H1 (cell line): Measurements from ENCODE around the gene KCNJ4. TPM values are rescaled to one million over a fixed set of nuclear protein-coding genes. Genes with fewer than 3 reads are reported as not detected.

Source experiments
- CTCF ChIA-PET: fragments of 300-600 bp; sonication (Branson Sonifier 250); formaldehyde crosslinking; loops from one replicate; lab custom pipeline; 2021; ENCODE audit not compliant: partially characterized antibody; lab: Charles Lee
- POLR2A ChIA-PET: fragments of 300-600 bp; sonication (Branson Sonifier 250); formaldehyde crosslinking; loops from one replicate; lab custom pipeline; 2021; ENCODE audit warnings: inconsistent platforms; ENCODE audit not compliant: partially characterized antibody; lab: Charles Lee
- DNase-seq, 2 experiments: peaks; one replicate each; pipeline versions ENCODE4 v3.0.0 to v3.0.0-alpha.2; 2010 to 2022; ENCODE audit warnings: low spot score in 2 of 2, low read depth in 1 of 2, mixed read lengths in 1 of 2
- FAIRE-seq: peaks from 2 replicates; lab custom pipeline; 2011; peaks lifted over from hg19 to GRCh38; lab: Jason Lieb, UNC
- H2AFZ ChIP-seq: 2 replicates; pipeline ENCODE4 v1.8.1; 2012; ENCODE audit warnings: low read length, inconsistent platforms
- H2AK5ac ChIP-seq: 2 replicates; pipeline ENCODE4 v1.6.1; 2013; ENCODE audit warnings: low read depth, low read length
- H2BK120ac ChIP-seq: replicated peaks from 2 replicates; pipeline ENCODE3; 2013; ENCODE audit warnings: low read depth, low read length, inconsistent platforms
- H2BK12ac ChIP-seq: 2 replicates; pipeline ENCODE4 v1.6.1; 2013; ENCODE audit warnings: low read depth, low read length
- H2BK15ac ChIP-seq: 2 replicates; pipeline ENCODE4 v1.6.1; 2013; ENCODE audit warnings: low read length
- H2BK20ac ChIP-seq: 2 replicates; pipeline ENCODE4 v1.6.1; 2013; ENCODE audit warnings: low read length
- H2BK5ac ChIP-seq: 2 replicates; pipeline ENCODE4 v1.6.1; 2013; ENCODE audit warnings: low read depth, low read length
- H3K14ac ChIP-seq: 2 replicates; pipeline ENCODE4 v1.6.1; 2013; ENCODE audit warnings: inconsistent platforms; ENCODE audit not compliant: insufficient read length
- H3K18ac ChIP-seq: 2 replicates; pipeline ENCODE4 v1.6.1; 2013; ENCODE audit warnings: low read length; ENCODE audit errors: extremely low read depth
- H3K23ac ChIP-seq: 2 replicates; pipeline ENCODE4 v1.6.1; 2013; ENCODE audit warnings: inconsistent platforms; ENCODE audit not compliant: insufficient read length
- H3K23me2 ChIP-seq: 2 replicates; pipeline ENCODE4 v1.6.1; 2013; ENCODE audit warnings: low read depth, low read length
- H3K27ac ChIP-seq: 2 replicates; pipeline ENCODE4 v1.6.1; 2011; ENCODE audit warnings: low read depth, low read length, inconsistent platforms
- H3K27me3 ChIP-seq, 4 experiments: replicated peaks in 1 of 4; 1 replicate in 1 of 4; 2 replicates in 3 of 4; pipeline versions ENCODE4 v1.6.1 to v1.8.1; 2011 to 2013; ENCODE audit warnings: low read length in 3 of 4, mild to moderate bottlenecking in 3 of 4, inconsistent platforms in 2 of 4, mixed read lengths in 2 of 4, moderate library complexity in 1 of 4; ENCODE audit not compliant: control insufficient read depth in 3 of 4, insufficient read depth in 3 of 4; ENCODE audit errors: extremely low read depth in 1 of 4
- H3K36me3 ChIP-seq, 4 experiments: 2 replicates each; pipeline versions ENCODE4 v1.6.1 to v1.8.1; 2011 to 2013; ENCODE audit warnings: mild to moderate bottlenecking in 4 of 4, low read length in 3 of 4, moderate library complexity in 2 of 4, control low read depth in 1 of 4, inconsistent platforms in 1 of 4; ENCODE audit not compliant: insufficient read depth in 4 of 4, control insufficient read depth in 2 of 4
- H3K4ac ChIP-seq: replicated peaks from 2 replicates; pipeline ENCODE3; 2013; ENCODE audit warnings: low read length, low read depth, mixed read lengths, inconsistent platforms; ENCODE audit not compliant: insufficient read length
- H3K4me1 ChIP-seq, 4 experiments: replicated peaks in 1 of 4; 1 replicate in 1 of 4; 2 replicates in 3 of 4; pipeline versions ENCODE4 v1.6.1 to v1.8.1; 2011 to 2013; ENCODE audit warnings: low read length in 3 of 4, inconsistent platforms in 2 of 4, mixed read lengths in 1 of 4; ENCODE audit not compliant: insufficient read depth in 4 of 4, control insufficient read depth in 3 of 4
- H3K4me2 ChIP-seq, 2 experiments: 2 replicates each; pipeline versions ENCODE4 v1.6.1 to v1.8.1; 2011 to 2013; ENCODE audit warnings: low read depth in 2 of 2, low read length in 2 of 2, control low read depth in 1 of 2, inconsistent platforms in 1 of 2, mild to moderate bottlenecking in 1 of 2; ENCODE audit not compliant: insufficient read depth in 1 of 2
- H3K4me3 ChIP-seq, 4 experiments: fragments of 200-600, 300-600 bp in 1 of 4; sonication (generic), shearing (Covaris generic), sonication (Bioruptor Twin) in 1 of 4; 2 replicates each; pipeline versions ENCODE4 v1.5.1 to v1.8.1; 2011 to 2016; ENCODE audit warnings: low read length in 4 of 4, low read depth in 3 of 4, control low read depth in 2 of 4, inconsistent platforms in 2 of 4, mild to moderate bottlenecking in 2 of 4, mixed read lengths in 1 of 4, moderate library complexity in 1 of 4; ENCODE audit not compliant: insufficient read depth in 2 of 4; ENCODE audit errors: extremely low read depth in 1 of 4
- H3K56ac ChIP-seq: replicated peaks from 2 replicates; pipeline ENCODE3; 2013; ENCODE audit warnings: low read depth, mild to moderate bottlenecking, mixed read lengths, low read length, inconsistent platforms; ENCODE audit not compliant: insufficient read length
- H3K79me1 ChIP-seq: 2 replicates; pipeline ENCODE4 v1.6.1; 2013; ENCODE audit warnings: low read depth, low read length, control low read depth
- H3K79me2 ChIP-seq, 2 experiments: 2 replicates each; pipeline versions ENCODE4 v1.6.1 to v1.8.1; 2012 to 2013; ENCODE audit warnings: low read length in 2 of 2, mild to moderate bottlenecking in 2 of 2, inconsistent platforms in 1 of 2; ENCODE audit not compliant: insufficient read depth in 2 of 2, control insufficient read depth in 1 of 2
- H3K9ac ChIP-seq, 4 experiments: replicated peaks in 1 of 4; 1 replicate in 1 of 4; 2 replicates in 3 of 4; pipeline versions ENCODE4 v1.6.1 to v1.8.1; 2011 to 2013; ENCODE audit warnings: low read depth in 3 of 4, low read length in 3 of 4, control low read depth in 2 of 4, mild to moderate bottlenecking in 2 of 4, moderate library complexity in 2 of 4, inconsistent platforms in 1 of 4; ENCODE audit errors: extremely low read depth in 1 of 4
- H3K9me3 ChIP-seq, 2 experiments: 2 replicates each; pipeline versions ENCODE4 v1.6.1 to v1.8.1; 2012 to 2013; ENCODE audit warnings: mild to moderate bottlenecking in 2 of 2, moderate library complexity in 2 of 2, control low read depth in 1 of 2, inconsistent platforms in 1 of 2, low read depth in 1 of 2, low read length in 1 of 2, mixed read lengths in 1 of 2; ENCODE audit not compliant: insufficient read depth in 2 of 2
- H4K20me1 ChIP-seq, 2 experiments: replicated peaks in 1 of 2; 2 replicates each; pipeline versions ENCODE3 to v1.8.1; 2011 to 2013; ENCODE audit warnings: inconsistent platforms in 2 of 2, low read length in 2 of 2, mild to moderate bottlenecking in 1 of 2; ENCODE audit not compliant: insufficient read depth in 2 of 2, control insufficient read depth in 1 of 2
- H4K5ac ChIP-seq: 2 replicates; pipeline ENCODE4 v1.6.1; 2013; ENCODE audit warnings: low read length, low read depth, mixed read lengths, inconsistent platforms; ENCODE audit not compliant: insufficient read length
- H4K8ac ChIP-seq: 2 replicates; pipeline ENCODE4 v1.8.0; 2013; ENCODE audit warnings: mild to moderate bottlenecking, moderate library complexity, low read length, inconsistent platforms; ENCODE audit not compliant: insufficient read depth; ENCODE audit errors: extremely low read depth
- H4K91ac ChIP-seq: replicated peaks from 2 replicates; pipeline ENCODE3; 2013; ENCODE audit warnings: low read length, mixed read lengths, inconsistent platforms; ENCODE audit not compliant: insufficient read length
- CTCF ChIP-seq, 3 experiments: IDR thresholded peaks; 1 replicate in 2 of 3; 2 replicates in 1 of 3; pipeline versions ENCODE4 v1.5.1 to v1.6.1; 2011; ENCODE audit warnings: low read length in 3 of 3, mild to moderate bottlenecking in 3 of 3, inconsistent platforms in 2 of 3, low read depth in 1 of 3, moderate library complexity in 1 of 3; ENCODE audit not compliant: insufficient read depth in 1 of 3; ENCODE audit errors: control extremely low read depth in 1 of 3
- KDM1A ChIP-seq: fragments of 200-600, 300-600 bp; sonication (generic); IDR thresholded peaks from 2 replicates; pipeline ENCODE4 v1.7.1; 2016; ENCODE audit warnings: mild to moderate bottlenecking, low read length, borderline replicate concordance
- WGBS, 2 experiments: shearing (Covaris generic) in 1 of 2; methylation state at CpG; one replicate each; pipeline versions ENCODE4 v1.1.6 to v1.1.7; 2013 to 2015; ENCODE audit warnings: low lambda C conversion rate in 2 of 2, mixed read lengths in 2 of 2, inconsistent platforms in 1 of 2, low coverage in 1 of 2, missing lambda C conversion rate in 1 of 2; ENCODE audit not compliant: insufficient replicate concordance in 2 of 2, insufficient coverage in 1 of 2, insufficient read length in 1 of 2; ENCODE audit errors: extremely low coverage in 1 of 2, missing lambda C conversion rate in 1 of 2; 5-methylcytosine and 5-hydroxymethylcytosine counted together
- polyA plus RNA-seq, 7 experiments: library from polyadenylated mRNA; depleted of rRNA in 3 of 7; stranded (reverse) in 5 of 7; unstranded in 2 of 7; fragments of >200 nt in 5 of 7; fragments of 200-250 nt in 2 of 7; gene quantifications; 1 replicate in 5 of 7; 2 replicates in 1 of 7; 4 replicates in 1 of 7; pipeline versions ENCODE4 v1.2.1 to v1.2.3, GENCODE V29; 2011 to 2013; ENCODE audit warnings: missing spikeins in 2 of 7, mixed read lengths in 2 of 7
- total RNA-seq: library from RNA; stranded (reverse); fragmentation: NEBNext Ultra II Directional; extraction: Animal tissue kit (Norgen Biotek cat#: 25700); gene quantifications from 2 replicates; pipeline ENCODE4 v1.2.1, GENCODE V29; 2021

KCNJ4 gene
- total and polyA plus RNA-seq, 2 of the 8 experiments (the other 6 are each of a cell fraction or from before 2014, with no cell fraction given) = 1.4 to 2.2 TPM

- no peak overlapping the region for H2BK20ac ChIP-seq
- 89% methylated on average over 14 of the region's 14 CpGs; no CpG with 5 or more reads in 1 of the 2 experiments for WGBS, 2 experiments
- no peak overlapping the region for H2AFZ ChIP-seq
- H3K27ac ChIP-seq = no peak overlapping the region
- peak overlapping the region; percentile 65; the same call in 1 of the 2 replicates for H2BK15ac ChIP-seq
- H4K5ac ChIP-seq = no peak overlapping the region
- H4K8ac ChIP-seq = no peak overlapping the region
- H4K20me1 ChIP-seq = peaks cover 4 to 9% of the 10 kb centered on the region in 2 experiments
- FAIRE-seq (no peak), DNase-seq (no peak)
- no peak overlapping the region for H2BK5ac ChIP-seq
- ChIA-PET CTCF (interaction anchor here (0.6 to 7.4 kb wide), 4 partner anchors 15 to 36 kb away, joined by 4 to 78 read pairs (median 9); no protein-coding TSS in a partner anchor), POLR2A (interaction anchor here (0.5 to 3.5 kb wide), 8 partner anchors 13 to 100 kb away, joined by 3 to 14 read pairs (median 4); no protein-coding TSS in a partner anchor)
- H3K9me3 ChIP-seq = no peaks in the 10 kb centered on the region
- no peak overlapping the region for H3K18ac ChIP-seq
- H3K9ac ChIP-seq = no peak overlapping the region
- TF ChIP-seq CTCF (IDR thresholded peaks at IDR 0.05; ENCODE audit: control extremely low read depth in 1 of 3, insufficient read depth in 1 of 3, low read depth in 1 of 3, low read length in 3 of 3) (no peak), KDM1A (peak; percentile 70)
- peaks cover 3% of the 10 kb centered on the region; the same call in 1 of the 2 replicates for H3K23me2 ChIP-seq
- no peak overlapping the region for H2BK120ac ChIP-seq
- H4K91ac ChIP-seq = peak overlapping the region; percentile 10
- no peaks in the 10 kb centered on the region for H3K79me1 ChIP-seq
- no peaks in the 10 kb centered on the region for H3K36me3 ChIP-seq
- peaks cover 4 to 19% (median 14%) of the 10 kb centered on the region in 4 experiments for H3K27me3 ChIP-seq
- peak overlapping the region; percentile 33; the same call in 1 of the 2 replicates for H2BK12ac ChIP-seq
- no peak overlapping the region for H3K4ac ChIP-seq
- no peak overlapping the region for H3K23ac ChIP-seq
- H3K4me2 ChIP-seq = no peak overlapping the region
- H2AK5ac ChIP-seq = no peak overlapping the region
- H3K4me3 ChIP-seq = no peak overlapping the region
- H3K4me1 ChIP-seq = peaks cover 0 to 9% (median 3%) of the 10 kb centered on the region in 4 experiments; a peak in 6 of 7 replicates
- H3K56ac ChIP-seq = no peak overlapping the region
- H3K14ac ChIP-seq = no peak overlapping the region
- H3K79me2 ChIP-seq = no peaks in the 10 kb centered on the region
These were observed 5.9 kb downstream of the KCNJ4 start for GRCh38 chr22:38448945-38449745.
